Measurements from ENCODE around the gene ACR.

GRCh38 chr22:50718352-50718709 lies 19.7 kb upstream of the ACR start:
- TF ChIP-seq EZH2 (IDR thresholded peaks at IDR 0.05; ENCODE audit: insufficient read depth, low read length) = no peak
- TF ChIP-seq CTCF (IDR thresholded peaks at IDR 0.05; ENCODE audit: insufficient read depth, low read depth, low read length) = no peak
